ENCODE results near the gene CACNB1. TPM values are rescaled to one million over a fixed set of nuclear protein-coding genes. Genes with fewer than 3 reads are reported as not detected.

Gene CACNB1
- total RNA-seq, 4 donors from 2014 or later = 7.1 to 20.3 (median 15.0) TPM

- Histone ChIP-seq H3K4me3 (peak overlapping the region; percentile 15 to 43 (median 35)), H3K4me1 (peaks cover 0 to 24% (median 18%) of the 10 kb centered on the region in 4 donors), H3K36me3 (peaks cover 0 to 9% (median under 1%) of the 10 kb centered on the region in 3 donors), H3K27ac (peak overlapping the region in 2 of 4 donors; percentile 22 to 42), H3K27me3 (peaks cover 0 to 30% of the 10 kb centered on the region in 2 donors), H3K9me3 (no peaks in the 10 kb centered on the region)
- peak in 1 of 2 donors; percentile 40 for TF ChIP-seq EP300 (IDR thresholded peaks at IDR 0.05)
- no peak for TF ChIP-seq POLR2A (IDR thresholded peaks at IDR 0.05)
- 5 to 15% methylated on average over 4 to 33 of the region's 39 CpGs for WGBS, 2 donors
- DNase-seq (ENCODE audit: low spot score in 2 of 2) = peak; percentile 37 to 74
These were observed 12.0 kb upstream of the CACNB1 start for GRCh38 chr17:39209317-39210092.

- H3K36me3 ChIP-seq = peaks cover 0 to 15% (median 6%) of the 10 kb centered on the region in 3 donors
- 59 to 71% methylated on average over 8 of the region's 8 CpGs for WGBS, 2 donors
- no peak for DNase-seq (ENCODE audit: low spot score in 2 of 2)
- peak overlapping the region in 1 of 4 donors; percentile 17 for H3K27ac ChIP-seq
- H3K4me1 ChIP-seq = peaks cover 0 to 24% (median 18%) of the 10 kb centered on the region in 4 donors
- no peak overlapping the region for H3K4me3 ChIP-seq
- H3K27me3 ChIP-seq = peaks cover 0 to 24% of the 10 kb centered on the region in 2 donors
- no peaks in the 10 kb centered on the region for H3K9me3 ChIP-seq
- TF ChIP-seq CTCF (IDR thresholded peaks at IDR 0.05) = no peak
- no peak for TF ChIP-seq EP300 (IDR thresholded peaks at IDR 0.05)
- TF ChIP-seq POLR2A (IDR thresholded peaks at IDR 0.05) = no peak
These were observed 11.4 kb upstream of the CACNB1 start for GRCh38 chr17:39208893-39209292.

- H3K4me1 ChIP-seq = peaks cover 0 to 24% (median 18%) of the 10 kb centered on the region in 4 donors
- no peaks in the 10 kb centered on the region for H3K9me3 ChIP-seq
- peaks cover 0 to 22% (median 14%) of the 10 kb centered on the region in 3 donors for H3K36me3 ChIP-seq
- TF ChIP-seq CTCF (IDR thresholded peaks at IDR 0.05) = no peak
- TF ChIP-seq EP300 (IDR thresholded peaks at IDR 0.05) = no peak
- TF ChIP-seq POLR2A (IDR thresholded peaks at IDR 0.05) = no peak
- DNase-seq (ENCODE audit: low spot score in 2 of 2) = no peak
- 47 to 51% methylated on average over 7 of the region's 7 CpGs for WGBS, 2 donors
- H3K4me3 ChIP-seq = no peak overlapping the region
- no peak overlapping the region for H3K27ac ChIP-seq
- H3K27me3 ChIP-seq = peaks cover 0 to 22% of the 10 kb centered on the region in 2 donors
These were observed 10.7 kb upstream of the CACNB1 start for GRCh38 chr17:39208136-39208535.

- WGBS, 2 donors = 71 to 87% methylated on average over 3 of the region's 3 CpGs
- no peak for TF ChIP-seq EP300 (IDR thresholded peaks at IDR 0.05)
- TF ChIP-seq CTCF (IDR thresholded peaks at IDR 0.05) = no peak
- no peak for TF ChIP-seq POLR2A (IDR thresholded peaks at IDR 0.05)
- Histone ChIP-seq H3K4me1 (peaks cover 0 to 39% (median 33%) of the 10 kb centered on the region in 4 donors), H3K9me3 (no peaks in the 10 kb centered on the region), H3K36me3 (peaks cover 0 to 42% (median 34%) of the 10 kb centered on the region in 3 donors), H3K27me3 (peaks cover 0 to 13% of the 10 kb centered on the region in 2 donors), H3K27ac (no peak overlapping the region), H3K4me3 (no peak overlapping the region)
- no peak for DNase-seq (ENCODE audit: low spot score in 2 of 2)
These were observed 7.7 kb upstream of the CACNB1 start for GRCh38 chr17:39205112-39205526.

- Histone ChIP-seq H3K27me3 (peaks cover 0 to 4% of the 10 kb centered on the region in 2 donors), H3K9me3 (no peaks in the 10 kb centered on the region), H3K4me1 (peaks cover 0 to 35% (median 24%) of the 10 kb centered on the region in 4 donors), H3K27ac (no peak overlapping the region), H3K36me3 (peaks cover 0 to 42% (median 34%) of the 10 kb centered on the region in 3 donors), H3K4me3 (no peak overlapping the region)
- 76 to 87% methylated on average over 8 of the region's 8 CpGs for WGBS, 2 donors
- TF ChIP-seq EP300 (IDR thresholded peaks at IDR 0.05) (no peak), POLR2A (IDR thresholded peaks at IDR 0.05) (no peak), CTCF (IDR thresholded peaks at IDR 0.05) (no peak)
- no peak for DNase-seq (ENCODE audit: low spot score in 2 of 2)
These were observed 6.8 kb upstream of the CACNB1 start for GRCh38 chr17:39204245-39204644.

Data from tibial nerve (tissue), 4 donors.